Trophoblast cell (in vitro differentiated cells and primary cell): Measurements from ENCODE around the gene B4GALT1.
"Not testable (repeated sequence)": the region's sequence is repeated elsewhere in the genome, so short reads cannot be mapped to it uniquely, and the experiment has no call there.

Experiments used
- DNase-seq, 2 donors: peaks; one replicate each; pipeline ENCODE4 v3.0.0-alpha.2; 2016
- H2AFZ ChIP-seq: 2 replicates; pipeline ENCODE4 v1.6.1; 2013; ENCODE audit warnings: low read length, moderate library complexity, mild to moderate bottlenecking; ENCODE audit not compliant: insufficient read depth, poor library complexity
- H2AK5ac ChIP-seq: 2 replicates; pipeline ENCODE4 v1.6.1; 2013; ENCODE audit warnings: mild to moderate bottlenecking, low read length
- H2BK120ac ChIP-seq: 2 replicates; pipeline ENCODE4 v1.6.1; 2013; ENCODE audit warnings: low read length, mild to moderate bottlenecking, moderate library complexity; ENCODE audit not compliant: insufficient read depth, poor library complexity
- H2BK12ac ChIP-seq: 2 replicates; pipeline ENCODE4 v1.6.1; 2013; ENCODE audit warnings: mild to moderate bottlenecking, low read length, moderate library complexity
- H2BK5ac ChIP-seq: 2 replicates; pipeline ENCODE4 v1.6.1; 2013; ENCODE audit warnings: low read length, low read depth, moderate library complexity, mild to moderate bottlenecking; ENCODE audit not compliant: poor library complexity
- H3K14ac ChIP-seq: 2 replicates; pipeline ENCODE4 v1.6.1; 2013; ENCODE audit warnings: mild to moderate bottlenecking, low read length
- H3K18ac ChIP-seq: 2 replicates; pipeline ENCODE4 v1.6.1; 2013; ENCODE audit warnings: mild to moderate bottlenecking, low read length
- H3K23ac ChIP-seq: 2 replicates; pipeline ENCODE4 v1.6.1; 2013; ENCODE audit warnings: low read length
- H3K27ac ChIP-seq: 2 replicates; pipeline ENCODE4 v1.5.1; 2013; ENCODE audit warnings: low read depth, mild to moderate bottlenecking, inconsistent platforms, low read length, moderate library complexity
- H3K27me3 ChIP-seq: 2 replicates; pipeline ENCODE4 v1.6.1; 2013; ENCODE audit warnings: inconsistent platforms, mild to moderate bottlenecking, low read length, moderate library complexity; ENCODE audit not compliant: insufficient read depth
- H3K36me3 ChIP-seq, 2 experiments: 1 replicate in 1 of 2; 2 replicates in 1 of 2; pipeline ENCODE4 v1.6.1; 2013; ENCODE audit warnings: low read length in 2 of 2, mild to moderate bottlenecking in 2 of 2, moderate library complexity in 1 of 2; ENCODE audit not compliant: insufficient read depth in 2 of 2, control insufficient read depth in 1 of 2
- H3K4ac ChIP-seq: 2 replicates; pipeline ENCODE4 v1.6.1; 2013; ENCODE audit warnings: low read depth, mild to moderate bottlenecking, low read length, moderate library complexity
- H3K4me1 ChIP-seq, 2 experiments: 1 replicate in 1 of 2; 2 replicates in 1 of 2; pipeline ENCODE4 v1.6.1; 2013; ENCODE audit warnings: low read length in 2 of 2, mild to moderate bottlenecking in 2 of 2, moderate library complexity in 1 of 2; ENCODE audit not compliant: insufficient read depth in 2 of 2, control insufficient read depth in 1 of 2
- H3K4me2 ChIP-seq: 2 replicates; pipeline ENCODE4 v1.6.1; 2013; ENCODE audit warnings: inconsistent platforms, mild to moderate bottlenecking, low read length, moderate library complexity
- H3K4me3 ChIP-seq: 2 replicates; pipeline ENCODE4 v1.5.1; 2013; ENCODE audit warnings: mild to moderate bottlenecking, low read depth, low read length, inconsistent platforms
- H3K79me1 ChIP-seq: one replicate; pipeline ENCODE4 v1.6.1; 2013; ENCODE audit warnings: low read length
- H3K79me2 ChIP-seq: 2 replicates; pipeline ENCODE4 v1.6.1; 2013; ENCODE audit warnings: low read length, mild to moderate bottlenecking; ENCODE audit not compliant: control insufficient read depth, insufficient read depth, poor library complexity
- H3K9ac ChIP-seq: 2 replicates; pipeline ENCODE4 v1.6.1; 2013; ENCODE audit warnings: mild to moderate bottlenecking, low read length
- H3K9me3 ChIP-seq: 2 replicates; pipeline ENCODE4 v1.6.1; 2013; ENCODE audit warnings: low read depth, mild to moderate bottlenecking, control low read depth, inconsistent platforms, low read length; ENCODE audit not compliant: insufficient read depth
- H4K12ac ChIP-seq: 2 replicates; pipeline ENCODE4 v1.6.1; 2013; ENCODE audit warnings: low read depth, mild to moderate bottlenecking, low read length, moderate library complexity
- H4K8ac ChIP-seq: 2 replicates; pipeline ENCODE4 v1.6.1; 2013; ENCODE audit warnings: low read depth, mild to moderate bottlenecking, low read length, moderate library complexity
- H4K91ac ChIP-seq: one replicate; pipeline ENCODE4 v1.6.1; 2013; ENCODE audit warnings: low read depth, mild to moderate bottlenecking, low read length, moderate library complexity
- WGBS: extraction: QIAGEN DNeasy Blood & Tissue Kit; methylation state at CpG from one replicate; pipeline ENCODE4 v1.1.7; 2013; ENCODE audit warnings: missing lambda C conversion rate; ENCODE audit not compliant: insufficient read length, insufficient coverage; ENCODE audit errors: extremely low coverage; 5-methylcytosine and 5-hydroxymethylcytosine counted together

B4GALT1 gene

DNA sequence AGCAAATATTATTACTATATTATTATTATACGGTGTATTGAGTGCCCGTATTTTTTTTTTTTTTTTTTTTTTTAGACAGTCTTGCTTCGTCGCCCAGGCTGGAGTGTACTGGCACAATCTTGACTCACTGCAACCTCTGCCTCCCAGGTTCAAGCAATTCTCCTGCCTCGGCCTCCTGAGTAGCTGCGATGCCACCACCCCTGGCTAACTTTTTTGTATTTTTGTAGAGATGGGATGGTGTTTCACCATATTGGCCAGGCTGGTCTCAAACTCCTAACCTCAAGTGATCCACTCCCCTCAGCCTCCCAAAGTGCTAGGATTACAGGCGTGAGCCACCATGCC lies 2.2 kb downstream of the B4GALT1 start:
- H3K79me2 ChIP-seq = peaks cover 42% of the 10 kb centered on the region
- peak overlapping the region; percentile 11 for H3K18ac ChIP-seq
- peaks cover 36 to 46% of the 10 kb centered on the region in 2 experiments for H3K4me1 ChIP-seq
- not testable (repeated sequence) for H3K23ac ChIP-seq, H4K12ac ChIP-seq, H2BK5ac ChIP-seq, H2AK5ac ChIP-seq, DNase-seq, H3K27me3 ChIP-seq, H2BK12ac ChIP-seq, H3K4me3 ChIP-seq, H3K9me3 ChIP-seq, H3K36me3 ChIP-seq, H4K8ac ChIP-seq, H3K9ac ChIP-seq
- H3K27ac ChIP-seq = peak overlapping the region; percentile 53
- H3K14ac ChIP-seq = peak overlapping the region; percentile 58
- peak overlapping the region; percentile 87 for H3K4ac ChIP-seq
- H2BK120ac ChIP-seq = peak overlapping the region; percentile 22
- peak overlapping the region; percentile 48 for H2AFZ ChIP-seq
- H3K79me1 ChIP-seq = peaks cover 50% of the 10 kb centered on the region
- no CpG with 5 or more reads among the region's 7 CpGs for WGBS
- H3K4me2 ChIP-seq = peak overlapping the region; percentile 62
- H4K91ac ChIP-seq = peak overlapping the region; percentile 64

DNA sequence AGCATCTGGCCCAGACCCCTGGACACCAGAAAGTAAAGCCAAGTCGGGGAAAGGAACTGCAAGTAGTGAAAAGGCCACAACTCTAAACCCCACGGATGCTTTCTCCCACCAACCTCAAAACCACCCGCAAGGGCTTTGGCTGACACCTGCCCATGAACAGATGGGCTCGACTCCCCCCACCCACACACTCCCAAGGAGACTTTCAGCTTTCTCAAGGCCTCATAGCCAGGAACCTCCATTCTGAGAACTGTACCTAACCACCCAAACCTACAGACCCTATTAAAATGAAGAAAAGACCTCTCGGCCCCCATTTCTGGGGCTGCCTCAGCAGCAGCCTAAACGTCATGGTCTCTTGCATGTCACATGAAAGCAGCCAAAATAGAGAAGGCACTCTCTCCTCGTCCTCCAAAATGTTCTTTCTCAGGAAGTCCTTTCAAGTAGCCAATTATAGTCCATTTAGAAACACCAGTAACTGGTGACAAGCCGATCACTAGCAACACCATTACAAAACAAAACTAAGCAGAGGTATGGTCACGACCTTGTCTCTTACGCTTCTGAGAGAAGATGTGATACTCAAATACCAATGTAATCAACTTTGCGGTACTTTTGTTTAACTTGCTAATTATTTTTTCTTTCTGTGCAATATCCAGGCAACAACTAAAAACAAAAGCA lies 2.9 kb downstream of the B4GALT1 start:
- DNase-seq = peak in 1 of 2 donors; percentile 43
- H2AFZ ChIP-seq = no peak overlapping the region
- no CpG with 5 or more reads among the region's 11 CpGs for WGBS

DNA sequence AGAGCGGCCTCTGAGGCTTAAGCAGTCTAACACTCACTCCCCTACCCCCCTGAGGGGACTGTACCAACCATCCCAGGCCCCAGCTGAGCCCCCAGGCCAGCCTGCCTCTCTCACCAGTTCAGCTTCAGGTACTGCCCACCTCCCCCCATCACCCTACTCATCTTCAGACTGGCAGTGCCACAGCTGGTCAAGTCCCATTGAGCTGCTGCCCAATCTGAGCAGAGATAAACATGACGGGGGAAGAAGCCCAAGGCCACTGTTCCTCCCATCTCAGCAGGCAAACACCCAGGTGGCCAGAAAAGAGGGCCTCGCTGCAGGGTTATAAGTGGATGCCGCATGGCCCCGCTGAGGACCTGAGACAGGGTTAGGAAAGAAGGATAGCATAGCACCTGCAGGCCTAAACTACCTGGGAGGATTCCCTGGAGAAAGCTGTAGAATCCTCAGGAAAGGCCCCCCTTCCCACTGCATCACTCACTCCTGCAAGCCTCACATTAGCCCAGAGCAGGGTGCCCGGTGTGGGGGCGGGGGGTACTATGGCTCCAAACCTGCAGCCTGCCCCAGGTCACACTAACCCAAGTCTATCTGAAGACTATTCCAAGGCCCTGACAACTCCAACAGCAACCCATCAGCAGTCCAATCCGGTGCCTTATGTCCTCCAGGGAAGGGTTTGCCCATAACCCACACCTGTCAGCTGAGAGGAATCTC lies 3.6 kb downstream of the B4GALT1 start:
- peak overlapping the region; percentile 78 for H2BK12ac ChIP-seq
- peak overlapping the region; percentile 85 for H3K14ac ChIP-seq
- peak in 1 of 2 donors; percentile 17 for DNase-seq
- H3K4me1 ChIP-seq = peaks cover 47 to 58% of the 10 kb centered on the region in 2 experiments
- H2BK5ac ChIP-seq = peak overlapping the region; percentile 63
- no CpG with 5 or more reads among the region's 8 CpGs for WGBS
- H2BK120ac ChIP-seq = peak overlapping the region; percentile 79
- H2AFZ ChIP-seq = peak overlapping the region; percentile 17
- H3K9ac ChIP-seq = peak overlapping the region; percentile 18
- no peaks in the 10 kb centered on the region for H3K36me3 ChIP-seq
- peak overlapping the region; percentile 83 for H4K91ac ChIP-seq
- H4K8ac ChIP-seq = peak overlapping the region; percentile 17
- H3K79me2 ChIP-seq = peaks cover 45% of the 10 kb centered on the region
- peak overlapping the region; percentile 79 for H3K27ac ChIP-seq
- H2AK5ac ChIP-seq = peak overlapping the region; percentile 88
- no peaks in the 10 kb centered on the region for H3K27me3 ChIP-seq
- H3K79me1 ChIP-seq = peaks cover 61% of the 10 kb centered on the region
- H4K12ac ChIP-seq = no peak overlapping the region
- no peaks in the 10 kb centered on the region for H3K9me3 ChIP-seq
- no peak overlapping the region for H3K23ac ChIP-seq
- no peak overlapping the region for H3K4me3 ChIP-seq
- H3K4me2 ChIP-seq = peak overlapping the region; percentile 40
- H3K4ac ChIP-seq = peak overlapping the region; percentile 99
- H3K18ac ChIP-seq = peak overlapping the region; percentile 83

More for the DNA sequence above, 2.9 kb downstream of the B4GALT1 start:
- Histone ChIP-seq H2BK12ac (peak overlapping the region; percentile 10), H3K18ac (peak overlapping the region; percentile 83), H3K79me1 (peaks cover 56% of the 10 kb centered on the region), H4K8ac (no peak overlapping the region), H2AK5ac (peak overlapping the region; percentile 88), H3K14ac (peak overlapping the region; percentile 9), H3K9me3 (no peaks in the 10 kb centered on the region), H3K23ac (no peak overlapping the region), H3K4ac (peak overlapping the region; percentile 99), H3K27me3 (no peaks in the 10 kb centered on the region), H3K4me1 (peaks cover 41 to 52% of the 10 kb centered on the region in 2 experiments), H3K79me2 (peaks cover 42% of the 10 kb centered on the region), H3K9ac (no peak overlapping the region), H3K27ac (peak overlapping the region; percentile 79), H3K4me3 (no peak overlapping the region), H3K36me3 (no peaks in the 10 kb centered on the region), H4K91ac (peak overlapping the region; percentile 83), H2BK120ac (peak overlapping the region; percentile 44), H3K4me2 (peak overlapping the region; percentile 21), H4K12ac (no peak overlapping the region), H2BK5ac (peak overlapping the region; percentile 4)

DNA sequence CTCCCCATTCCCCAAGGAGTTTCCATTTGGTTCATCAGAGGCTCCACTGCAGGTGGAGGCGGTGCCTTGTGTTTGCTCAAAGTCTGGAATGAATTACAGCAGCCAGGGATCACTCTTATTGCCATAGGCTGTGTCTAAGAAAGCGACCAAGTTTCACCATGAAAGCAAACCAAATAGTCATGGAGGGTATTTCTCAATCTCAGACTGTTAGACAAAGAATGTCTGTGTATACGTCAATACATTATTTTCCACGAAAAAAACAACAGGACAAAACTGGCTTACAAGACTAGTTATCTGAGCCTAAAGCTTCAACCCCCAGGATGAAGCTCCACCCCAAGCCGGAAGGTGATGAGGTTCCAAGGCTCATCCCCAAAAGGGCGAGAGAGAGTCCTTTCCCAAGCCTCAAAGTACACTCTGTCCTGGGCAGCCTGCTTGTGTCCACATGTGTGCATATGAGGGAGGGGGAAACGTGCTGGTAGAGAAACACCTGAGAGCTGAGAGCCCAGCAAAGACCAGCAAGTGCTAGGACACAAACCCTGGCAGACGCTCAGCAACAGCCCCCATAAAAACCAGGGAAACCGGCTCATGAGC lies 4.3 kb downstream of the B4GALT1 start:
- H3K4me2 ChIP-seq = peak overlapping the region; percentile 71
- no CpG with 5 or more reads among the region's 9 CpGs for WGBS
- peak overlapping the region; percentile 99 for H3K4ac ChIP-seq
- peak overlapping the region; percentile 85 for H3K14ac ChIP-seq
- no peak overlapping the region for H4K12ac ChIP-seq
- peak overlapping the region; percentile 79 for H2BK120ac ChIP-seq
- H3K4me3 ChIP-seq = no peak overlapping the region
- no peaks in the 10 kb centered on the region for H3K36me3 ChIP-seq
- no peaks in the 10 kb centered on the region for H3K27me3 ChIP-seq
- peaks cover 65% of the 10 kb centered on the region for H3K79me1 ChIP-seq
- peak overlapping the region; percentile 83 for H4K91ac ChIP-seq
- peak overlapping the region; percentile 88 for H2AK5ac ChIP-seq
- peaks cover 47% of the 10 kb centered on the region for H3K79me2 ChIP-seq
- peak overlapping the region; percentile 15 for H4K8ac ChIP-seq
- no peaks in the 10 kb centered on the region for H3K9me3 ChIP-seq
- no peak overlapping the region for H3K23ac ChIP-seq
- peak; percentile 74 to 93 for DNase-seq
- peak overlapping the region; percentile 100 for H3K27ac ChIP-seq
- H2AFZ ChIP-seq = peak overlapping the region; percentile 17
- peak overlapping the region; percentile 63 for H2BK5ac ChIP-seq
- peak overlapping the region; percentile 78 for H2BK12ac ChIP-seq
- H3K9ac ChIP-seq = no peak overlapping the region
- H3K4me1 ChIP-seq = peaks cover 48 to 61% of the 10 kb centered on the region in 2 experiments
- H3K18ac ChIP-seq = peak overlapping the region; percentile 83
